ENCODE measurements around the gene PLA2G2F.

Gene PLA2G2F

DNA sequence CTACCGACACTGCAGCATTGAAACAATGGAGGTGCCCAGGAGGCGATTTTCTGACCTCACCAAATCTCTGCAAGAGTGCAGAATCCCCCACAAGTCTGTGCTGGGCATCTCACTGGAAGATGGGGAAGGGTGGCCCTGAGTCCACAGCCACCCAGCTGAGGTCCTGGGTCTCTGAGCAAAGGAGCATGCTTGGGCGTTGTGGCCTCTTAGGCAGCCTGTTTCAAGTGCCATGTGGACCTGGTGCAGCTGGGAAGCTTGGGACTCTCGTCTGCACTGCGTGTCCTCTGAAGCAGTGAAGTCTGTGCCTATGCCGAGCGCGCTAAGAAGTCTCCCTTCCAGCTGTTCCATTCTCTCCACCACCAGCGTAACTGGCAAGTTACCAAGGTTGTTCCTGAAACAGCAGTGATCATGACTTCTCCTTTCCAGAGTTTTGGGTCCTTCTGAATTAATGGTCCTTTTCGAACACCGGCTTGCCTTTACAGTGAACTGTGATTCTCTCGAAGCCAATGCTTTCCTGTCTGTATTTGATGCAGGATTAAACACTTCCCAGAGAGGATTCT, 52.2 kb downstream of the PLA2G2F start:
- Histone ChIP-seq H3K4me1 (no peaks in the 10 kb centered on the region), H3K27me3 (no peaks in the 10 kb centered on the region), H3K9me3 (no peaks in the 10 kb centered on the region), H3K4me3 (ENCODE audit: low read depth, low read length) (no peak overlapping the region), H3K36me3 (no peaks in the 10 kb centered on the region)
- DNase-seq, result no peak
- TF ChIP-seq, protein P1, sequence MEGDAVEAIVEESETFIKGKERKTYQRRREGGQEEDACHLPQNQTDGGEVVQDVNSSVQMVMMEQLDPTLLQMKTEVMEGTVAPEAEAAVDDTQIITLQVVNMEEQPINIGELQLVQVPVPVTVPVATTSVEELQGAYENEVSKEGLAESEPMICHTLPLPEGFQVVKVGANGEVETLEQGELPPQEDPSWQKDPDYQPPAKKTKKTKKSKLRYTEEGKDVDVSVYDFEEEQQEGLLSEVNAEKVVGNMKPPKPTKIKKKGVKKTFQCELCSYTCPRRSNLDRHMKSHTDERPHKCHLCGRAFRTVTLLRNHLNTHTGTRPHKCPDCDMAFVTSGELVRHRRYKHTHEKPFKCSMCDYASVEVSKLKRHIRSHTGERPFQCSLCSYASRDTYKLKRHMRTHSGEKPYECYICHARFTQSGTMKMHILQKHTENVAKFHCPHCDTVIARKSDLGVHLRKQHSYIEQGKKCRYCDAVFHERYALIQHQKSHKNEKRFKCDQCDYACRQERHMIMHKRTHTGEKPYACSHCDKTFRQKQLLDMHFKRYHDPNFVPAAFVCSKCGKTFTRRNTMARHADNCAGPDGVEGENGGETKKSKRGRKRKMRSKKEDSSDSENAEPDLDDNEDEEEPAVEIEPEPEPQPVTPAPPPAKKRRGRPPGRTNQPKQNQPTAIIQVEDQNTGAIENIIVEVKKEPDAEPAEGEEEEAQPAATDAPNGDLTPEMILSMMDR (IDR thresholded peaks at IDR 0.05; ENCODE audit: low read depth, low read length), result no peak

GRCh38 chr1:20192364-20192763, 53.2 kb downstream of the PLA2G2F start:
- Histone ChIP-seq H3K9me3 (no peaks in the 10 kb centered on the region), H3K4me3 (ENCODE audit: low read depth, low read length) (no peak overlapping the region), H3K36me3 (no peaks in the 10 kb centered on the region), H3K27me3 (no peaks in the 10 kb centered on the region), H3K4me1 (no peaks in the 10 kb centered on the region)
- TF ChIP-seq, protein P1 (IDR thresholded peaks at IDR 0.05; ENCODE audit: low read depth, low read length), result no peak
- DNase-seq, result no peak

- DNase-seq, result no peak
- no peaks in the 10 kb centered on the region for H3K27me3 ChIP-seq
- no peaks in the 10 kb centered on the region for H3K4me1 ChIP-seq
- TF ChIP-seq, protein P1 (IDR thresholded peaks at IDR 0.05; ENCODE audit: low read depth, low read length), result no peak
- no peak overlapping the region for H3K4me3 ChIP-seq (ENCODE audit: low read depth, low read length)
- H3K9me3 ChIP-seq, result no peaks in the 10 kb centered on the region
- H3K36me3 ChIP-seq, result no peaks in the 10 kb centered on the region
These were observed 53.8 kb downstream of the PLA2G2F start for GRCh38 chr1:20192871-20193411.

- H3K4me3 ChIP-seq (ENCODE audit: low read depth, low read length), result no peak overlapping the region
- no peaks in the 10 kb centered on the region for H3K9me3 ChIP-seq
- no peaks in the 10 kb centered on the region for H3K27me3 ChIP-seq
- DNase-seq, result no peak
- H3K36me3 ChIP-seq, result no peaks in the 10 kb centered on the region
- H3K4me1 ChIP-seq, result no peaks in the 10 kb centered on the region
- TF ChIP-seq, protein P1 (IDR thresholded peaks at IDR 0.05; ENCODE audit: low read depth, low read length), result no peak
These were observed 55.1 kb downstream of the PLA2G2F start for GRCh38 chr1:20194224-20194623.

- Histone ChIP-seq H3K27me3 (no peaks in the 10 kb centered on the region), H3K4me3 (ENCODE audit: low read depth, low read length) (no peak overlapping the region), H3K36me3 (no peaks in the 10 kb centered on the region), H3K4me1 (no peaks in the 10 kb centered on the region), H3K9me3 (no peaks in the 10 kb centered on the region)
- TF ChIP-seq, protein P1 (IDR thresholded peaks at IDR 0.05; ENCODE audit: low read depth, low read length), result peak; percentile 81
- peak; percentile 60 for DNase-seq
These were observed 55.8 kb downstream of the PLA2G2F start for GRCh38 chr1:20194757-20195461.

DNA sequence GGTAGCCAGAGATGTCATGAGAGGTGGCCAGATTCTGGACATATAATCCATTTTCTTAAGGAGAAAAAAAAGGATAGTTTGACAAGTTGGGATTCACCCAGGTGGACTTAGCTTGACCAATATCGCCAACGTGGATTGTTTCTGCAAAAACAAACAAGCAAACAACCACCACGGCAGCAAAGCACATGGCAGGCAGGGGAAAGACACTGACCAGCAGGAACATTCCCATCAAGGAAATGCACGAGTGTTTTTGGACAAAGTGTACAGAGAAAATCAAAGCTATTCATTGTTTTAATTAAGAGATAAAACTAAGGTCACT, 56.3 kb downstream of the PLA2G2F start:
- DNase-seq, result no peak
- TF ChIP-seq, protein P1 (IDR thresholded peaks at IDR 0.05; ENCODE audit: low read depth, low read length), result no peak
- H3K9me3 ChIP-seq, result no peaks in the 10 kb centered on the region
- no peaks in the 10 kb centered on the region for H3K4me1 ChIP-seq
- no peaks in the 10 kb centered on the region for H3K27me3 ChIP-seq
- no peaks in the 10 kb centered on the region for H3K36me3 ChIP-seq
- H3K4me3 ChIP-seq (ENCODE audit: low read depth, low read length), result no peak overlapping the region

Data from BE2C (cell line).